ENCODE measurements around the gene PCYT2. TPM values are rescaled to one million over a fixed set of nuclear protein-coding genes. Genes with fewer than 3 reads are reported as not detected.

Gene PCYT2
- total and polyA plus RNA-seq, 9 of the 15 experiments (the other 6 are each of a cell fraction or from before 2014, with no cell fraction given): 0.92 to 134 (median 82.5) TPM

- no peak for TF ChIP-seq ZNF407 (IDR thresholded peaks at IDR 0.05; ENCODE audit: low read depth)
- TF ChIP-seq E2F5 (CRISPR knock-in tag; IDR thresholded peaks at IDR 0.05): no peak
- peak; percentile 91 for TF ChIP-seq ETV1 (tag; conservative IDR thresholded peaks at IDR 0.05; ENCODE audit: low read depth)
- no peak; the same call in 1 of the 2 replicates for TF ChIP-seq FOXK1 (CRISPR knock-in tag; IDR thresholded peaks at IDR 0.05; ENCODE audit: borderline replicate concordance)
- no peak for TF ChIP-seq ZNF134 (CRISPR knock-in tag; conservative IDR thresholded peaks at IDR 0.05)
- TF ChIP-seq AFF1 (IDR thresholded peaks at IDR 0.05; ENCODE audit: low read depth in 1 of 2, partially characterized antibody in 2 of 2): no peak
- TF ChIP-seq TARDBP (IDR thresholded peaks at IDR 0.05): peak; percentile 97
- no peak for TF ChIP-seq MIER1 (IDR thresholded peaks at IDR 0.05; ENCODE audit: low read depth)
- no peak; the same call in 1 of the 2 replicates for TF ChIP-seq ZBTB49 (CRISPR knock-in tag; IDR thresholded peaks at IDR 0.05; ENCODE audit: borderline replicate concordance)
- TF ChIP-seq MAZ (CRISPR knock-in tag; conservative IDR thresholded peaks at IDR 0.05 in 1 of 2, IDR thresholded peaks at IDR 0.05 in 1 of 2): peak; percentile 49 to 92
Observed at GRCh38 chr17:81871387-81872230, 39.6 kb downstream of the PCYT2 start (continued).
